ENCODE data around the gene MAGEF1. TPM values are rescaled to one million over a fixed set of nuclear protein-coding genes. Genes with fewer than 3 reads are reported as not detected.

The MAGEF1 gene
- total and polyA plus RNA-seq, 2 of the 8 experiments (the other 6 are each of a cell fraction or from before 2014, with no cell fraction given): 26.5 to 56.7 TPM

DNA sequence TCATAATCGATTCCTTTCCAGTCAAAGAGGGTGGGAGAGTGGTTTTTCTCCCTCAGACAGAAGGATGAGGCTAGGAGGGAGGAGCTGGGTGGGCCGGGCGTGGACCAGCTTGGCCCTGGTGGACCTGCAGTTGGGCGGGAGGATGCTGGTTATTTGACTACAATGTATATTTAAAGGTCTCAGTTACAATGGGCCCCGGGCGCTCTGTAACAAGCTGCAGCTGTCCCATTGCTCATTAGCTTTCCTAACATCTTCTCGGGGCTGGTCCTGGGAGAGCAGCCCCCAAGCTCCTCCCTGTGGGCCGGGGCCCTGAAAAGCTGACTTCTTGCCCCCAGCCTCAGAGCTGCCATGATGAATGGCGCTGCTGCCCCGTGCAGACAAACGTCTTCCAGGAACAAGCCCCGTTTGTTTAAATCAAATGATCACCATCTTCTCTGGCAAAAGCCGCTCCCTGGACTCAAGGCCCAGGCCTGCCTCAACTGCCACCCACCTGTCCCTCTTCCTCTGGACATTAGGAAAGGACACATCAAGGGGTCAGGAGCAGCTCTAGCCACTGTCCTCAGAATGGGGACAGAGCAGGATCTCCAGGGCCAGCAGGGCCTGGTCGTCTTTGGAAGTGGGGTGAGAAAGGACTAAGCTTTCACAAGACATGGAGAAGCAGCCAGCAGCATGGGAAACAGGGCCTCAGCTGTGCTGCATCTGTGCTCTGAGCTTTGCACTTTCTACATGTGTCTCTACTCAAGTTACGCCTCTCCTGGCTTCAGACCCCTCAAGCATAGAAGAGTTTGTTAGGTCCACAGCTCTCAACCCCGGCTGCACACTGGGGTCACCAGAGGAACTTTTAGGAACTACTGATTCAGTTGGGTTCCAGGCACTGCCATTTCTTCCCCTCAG lies 38.6 kb downstream of the MAGEF1 start:
- Histone ChIP-seq H3K79me1 (ENCODE audit: low read depth, low read length) (no peaks in the 10 kb centered on the region), H4K91ac (replicated peaks; ENCODE audit: insufficient read length, low read length) (no peak overlapping the region), H3K56ac (replicated peaks; ENCODE audit: insufficient read length, low read depth, low read length) (no peak overlapping the region), H3K79me2 (ENCODE audit: control insufficient read depth in 1 of 2, insufficient read depth in 2 of 2, low read length in 2 of 2) (no peaks in the 10 kb centered on the region), H2AFZ (ENCODE audit: low read length) (no peak overlapping the region), H3K27me3 (replicated peaks in 1 of 4; ENCODE audit: control insufficient read depth in 3 of 4, extremely low read depth in 1 of 4, insufficient read depth in 3 of 4, low read length in 3 of 4) (0 out of 7 replicates have a peak, but pooled peaks cover 0 to 2% (median 0%) of the 10 kb centered on the region in 4 experiments), H2BK15ac (ENCODE audit: low read length) (no peak overlapping the region), H4K20me1 (replicated peaks in 1 of 2; ENCODE audit: control insufficient read depth in 1 of 2, insufficient read depth in 2 of 2, low read length in 2 of 2) (no peaks in the 10 kb centered on the region), H3K4me2 (ENCODE audit: insufficient read depth in 1 of 2, low read depth in 2 of 2, low read length in 2 of 2) (no peak overlapping the region), H2BK20ac (ENCODE audit: low read length) (no peak overlapping the region), H3K27ac (ENCODE audit: low read depth, low read length) (no peak overlapping the region), H3K4me3 (ENCODE audit: extremely low read depth in 1 of 4, insufficient read depth in 2 of 4, low read depth in 3 of 4, low read length in 4 of 4) (no peak overlapping the region), H2BK120ac (replicated peaks; ENCODE audit: low read depth, low read length) (no peak overlapping the region), H3K9ac (replicated peaks in 1 of 4; ENCODE audit: extremely low read depth in 1 of 4, low read depth in 3 of 4, low read length in 3 of 4) (no peak overlapping the region), H3K4ac (replicated peaks; ENCODE audit: insufficient read length, low read depth, low read length) (no peak overlapping the region), H3K9me3 (ENCODE audit: insufficient read depth in 2 of 2, low read depth in 1 of 2, low read length in 1 of 2) (no peaks in the 10 kb centered on the region), H4K8ac (ENCODE audit: extremely low read depth, insufficient read depth, low read length) (no peak overlapping the region; the same call in 1 of the 2 replicates), H4K5ac (ENCODE audit: insufficient read length, low read depth, low read length) (no peak overlapping the region), H3K14ac (ENCODE audit: insufficient read length) (no peak overlapping the region), H2AK5ac (ENCODE audit: low read depth, low read length) (no peak overlapping the region), H3K4me1 (replicated peaks in 1 of 4; ENCODE audit: control insufficient read depth in 3 of 4, insufficient read depth in 4 of 4, low read length in 3 of 4) (0 out of 7 replicates have a peak, but pooled peaks cover 0 to under 1% (median 0%) of the 10 kb centered on the region in 4 experiments), H3K18ac (ENCODE audit: extremely low read depth, low read length) (no peak overlapping the region), H2BK12ac (ENCODE audit: low read depth, low read length) (no peak overlapping the region), H3K36me3 (ENCODE audit: control insufficient read depth in 2 of 4, insufficient read depth in 4 of 4, low read length in 3 of 4) (no peaks in the 10 kb centered on the region), H3K23ac (ENCODE audit: insufficient read length) (no peak overlapping the region), H2BK5ac (ENCODE audit: low read depth, low read length) (no peak overlapping the region; the same call in 1 of the 2 replicates), H3K23me2 (ENCODE audit: low read depth, low read length) (no peaks in the 10 kb centered on the region; the same call in 1 of the 2 replicates)
- TF ChIP-seq TBP (IDR thresholded peaks at IDR 0.05; ENCODE audit: low read depth, low read length): no peak
- no peak for TF ChIP-seq ZNF274 (IDR thresholded peaks at IDR 0.05; ENCODE audit: borderline replicate concordance, extremely low read depth, low read length)
- TF ChIP-seq, protein P1, sequence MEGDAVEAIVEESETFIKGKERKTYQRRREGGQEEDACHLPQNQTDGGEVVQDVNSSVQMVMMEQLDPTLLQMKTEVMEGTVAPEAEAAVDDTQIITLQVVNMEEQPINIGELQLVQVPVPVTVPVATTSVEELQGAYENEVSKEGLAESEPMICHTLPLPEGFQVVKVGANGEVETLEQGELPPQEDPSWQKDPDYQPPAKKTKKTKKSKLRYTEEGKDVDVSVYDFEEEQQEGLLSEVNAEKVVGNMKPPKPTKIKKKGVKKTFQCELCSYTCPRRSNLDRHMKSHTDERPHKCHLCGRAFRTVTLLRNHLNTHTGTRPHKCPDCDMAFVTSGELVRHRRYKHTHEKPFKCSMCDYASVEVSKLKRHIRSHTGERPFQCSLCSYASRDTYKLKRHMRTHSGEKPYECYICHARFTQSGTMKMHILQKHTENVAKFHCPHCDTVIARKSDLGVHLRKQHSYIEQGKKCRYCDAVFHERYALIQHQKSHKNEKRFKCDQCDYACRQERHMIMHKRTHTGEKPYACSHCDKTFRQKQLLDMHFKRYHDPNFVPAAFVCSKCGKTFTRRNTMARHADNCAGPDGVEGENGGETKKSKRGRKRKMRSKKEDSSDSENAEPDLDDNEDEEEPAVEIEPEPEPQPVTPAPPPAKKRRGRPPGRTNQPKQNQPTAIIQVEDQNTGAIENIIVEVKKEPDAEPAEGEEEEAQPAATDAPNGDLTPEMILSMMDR (IDR thresholded peaks at IDR 0.05; ENCODE audit: control extremely low read depth in 1 of 3, insufficient read depth in 1 of 3, low read depth in 1 of 3, low read length in 3 of 3): no peak
- TF ChIP-seq KDM1A (IDR thresholded peaks at IDR 0.05; ENCODE audit: borderline replicate concordance, low read length): no peak
- no peak for TF ChIP-seq PHF8 (conservative IDR thresholded peaks at IDR 0.05; ENCODE audit: low read depth, low read length)
- WGBS, 2 experiments (ENCODE audit: extremely low coverage in 1 of 2, insufficient coverage in 1 of 2, insufficient read length in 1 of 2, insufficient replicate concordance in 2 of 2, low coverage in 1 of 2, low lambda C conversion rate in 2 of 2, missing lambda C conversion rate in 1 of 2): 92% methylated on average over 16 of the region's 16 CpGs; no CpG with 5 or more reads in 1 of the 2 experiments
- ChIA-PET CTCF (ENCODE audit: partially characterized antibody) (interaction anchor here (0.8 to 3.8 kb wide), 21 partner anchors 11 to 123 kb away, joined by 3 to 33 read pairs (median 4); no protein-coding TSS in a partner anchor), POLR2A (ENCODE audit: partially characterized antibody) (interaction anchor here (0.6 to 1.6 kb wide), 3 partner anchors 11 to 38 kb away, joined by 3 to 5 read pairs (median 4); no protein-coding TSS in a partner anchor)
- no peak for FAIRE-seq
- no peak for DNase-seq (ENCODE audit: low read depth in 1 of 2, low spot score in 2 of 2)
